ENCODE measurements around the gene ATP6V0E2.
A peak's percentile ranks its signal among the peaks of the same experiment; 100 is the strongest.

The ATP6V0E2 gene

GRCh38 chr7:149854611-149855360 is 19.0 kb upstream of the ATP6V0E2 start:
- no peak for TF ChIP-seq CTCF (IDR thresholded peaks at IDR 0.05; ENCODE audit: extremely low read depth, insufficient read depth, missing control alignments)
- in situ Hi-C loops (cut with MboI; ENCODE audit: low pct_unique_long_range_greater_than_20kb, low sequenced_read_pairs, unreplicated experiment), result no loop called here
- no peak for DNase-seq (ENCODE audit: low spot score)

GRCh38 chr7:149855361-149856305 is 18.1 kb upstream of the ATP6V0E2 start:
- DNase-seq (ENCODE audit: low spot score), result no peak
- in situ Hi-C loops (cut with MboI; ENCODE audit: low pct_unique_long_range_greater_than_20kb, low sequenced_read_pairs, unreplicated experiment), result no loop called here
- no peak for TF ChIP-seq CTCF (IDR thresholded peaks at IDR 0.05; ENCODE audit: extremely low read depth, insufficient read depth, missing control alignments)

DNA sequence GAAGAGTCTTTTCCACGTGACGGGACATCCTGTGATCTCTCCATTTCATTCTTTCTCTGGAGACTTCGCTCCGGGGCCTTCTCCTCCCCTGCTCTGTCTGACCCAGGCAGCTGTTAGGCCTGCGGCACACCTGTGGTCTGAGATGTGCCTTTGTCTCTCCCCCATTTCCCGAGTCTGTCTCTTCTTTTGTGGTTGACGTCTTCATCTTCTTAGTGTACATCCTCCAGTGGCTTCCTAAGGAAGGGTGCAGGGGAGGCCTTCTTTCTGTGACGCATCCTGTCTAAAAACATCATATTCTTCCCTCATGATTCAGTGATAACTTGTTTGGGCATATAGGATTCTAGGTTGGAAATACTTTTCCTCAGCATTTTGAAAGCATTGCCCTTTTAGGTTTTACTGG is 17.2 kb upstream of the ATP6V0E2 start:
- no peak for TF ChIP-seq CTCF (IDR thresholded peaks at IDR 0.05; ENCODE audit: extremely low read depth, insufficient read depth, missing control alignments)
- no peak for DNase-seq (ENCODE audit: low spot score)
- in situ Hi-C loops (cut with MboI; ENCODE audit: low pct_unique_long_range_greater_than_20kb, low sequenced_read_pairs, unreplicated experiment), result no loop called here

DNA sequence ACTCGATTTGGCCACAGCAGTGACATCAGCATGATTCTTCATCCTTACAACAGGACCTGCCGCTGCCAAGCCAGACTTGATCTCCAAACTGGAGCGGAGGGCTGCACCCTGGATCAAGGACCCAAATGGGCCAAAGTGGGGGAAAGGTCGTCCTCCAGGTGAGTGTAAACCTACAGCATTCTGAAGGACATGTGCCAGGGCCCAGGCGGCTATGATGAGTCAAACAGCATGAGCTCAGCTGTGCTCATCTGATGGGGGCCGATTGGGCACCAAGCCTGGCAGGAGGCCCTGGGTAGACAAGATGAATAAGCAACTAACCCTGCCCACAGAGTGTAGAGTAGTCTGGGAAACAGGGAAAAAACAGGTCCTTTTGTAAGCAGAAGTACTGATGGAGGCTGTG is 14.4 kb upstream of the ATP6V0E2 start:
- in situ Hi-C loops (cut with MboI; ENCODE audit: low pct_unique_long_range_greater_than_20kb, low sequenced_read_pairs, unreplicated experiment), result no loop called here
- no peak for TF ChIP-seq CTCF (IDR thresholded peaks at IDR 0.05; ENCODE audit: extremely low read depth, insufficient read depth, missing control alignments)

GRCh38 chr7:149859876-149860275 is 13.9 kb upstream of the ATP6V0E2 start:
- no peak for TF ChIP-seq CTCF (IDR thresholded peaks at IDR 0.05; ENCODE audit: extremely low read depth, insufficient read depth, missing control alignments)
- in situ Hi-C loops (cut with MboI; ENCODE audit: low pct_unique_long_range_greater_than_20kb, low sequenced_read_pairs, unreplicated experiment), result no loop called here
- DNase-seq (ENCODE audit: low spot score), result no peak

More for the DNA sequence above, 14.4 kb upstream of the ATP6V0E2 start:
- no peak for DNase-seq (ENCODE audit: low spot score)

DNA sequence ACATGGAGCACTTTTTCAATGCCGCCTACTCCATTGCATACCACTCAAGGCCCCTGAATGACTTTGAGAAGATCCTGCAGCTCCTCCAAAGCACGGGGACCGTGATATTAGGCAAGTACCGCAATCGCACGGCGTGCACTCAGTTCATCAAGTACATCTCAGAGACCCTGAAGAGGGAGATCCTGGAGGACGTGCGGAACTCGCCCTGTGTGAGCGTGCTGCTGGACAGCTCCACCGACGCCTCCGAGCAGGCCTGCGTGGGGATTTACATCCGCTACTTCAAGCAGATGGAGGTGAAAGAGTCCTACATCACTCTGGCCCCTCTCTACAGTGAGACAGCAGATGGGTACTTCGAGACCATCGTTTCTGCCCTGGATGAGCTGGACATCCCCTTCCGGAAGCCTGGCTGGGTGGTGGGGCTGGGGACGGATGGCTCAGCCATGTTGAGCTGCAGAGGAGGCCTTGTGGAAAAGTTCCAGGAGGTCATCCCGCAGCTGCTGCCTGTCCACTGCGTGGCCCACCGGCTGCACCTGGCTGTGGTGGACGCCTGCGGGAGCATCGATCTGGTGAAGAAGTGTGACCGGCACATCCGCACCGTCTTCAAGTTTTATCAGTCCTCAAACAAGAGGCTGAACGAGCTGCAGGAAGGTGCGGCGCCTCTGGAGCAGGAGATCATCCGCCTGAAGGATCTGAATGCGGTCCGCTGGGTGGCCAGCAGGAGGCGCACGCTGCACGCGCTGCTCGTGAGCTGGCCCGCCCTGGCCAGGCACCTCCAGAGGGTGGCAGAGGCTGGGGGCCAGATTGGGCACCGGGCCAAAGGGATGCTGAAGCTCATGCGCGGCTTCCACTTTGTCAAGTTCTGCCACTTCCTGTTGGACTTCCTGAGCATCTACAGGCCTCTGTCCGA is 12.7 kb upstream of the ATP6V0E2 start:
- in situ Hi-C loops (cut with MboI; ENCODE audit: low pct_unique_long_range_greater_than_20kb, low sequenced_read_pairs, unreplicated experiment), result no loop called here
- peak; percentile 41 for TF ChIP-seq CTCF (IDR thresholded peaks at IDR 0.05; ENCODE audit: extremely low read depth, insufficient read depth, missing control alignments)
- no peak for DNase-seq (ENCODE audit: low spot score)

Measured in GM13977 (cell line).